Stimulated activated CD8-positive, alpha-beta memory T cell treated with anti-CD3 and anti-CD28 coated beads, Interleukin-7, amount 100 ng/mL, for 48 hours (primary cell): ENCODE data around the gene GPAM.
A peak's percentile ranks its signal among the peaks of the same experiment; 100 is the strongest.
"Not testable (repeated sequence)": the region's sequence is repeated elsewhere in the genome, so short reads cannot be mapped to it uniquely, and the experiment has no call there.

Experiments
- DNase-seq, 2 donors: peaks; one replicate each; pipeline ENCODE4 v3.0.0-alpha.2; 2020; ENCODE audit warnings: low read depth in 1 of 2; ENCODE audit errors: extremely low read depth in 1 of 2

GPAM gene, protein sequence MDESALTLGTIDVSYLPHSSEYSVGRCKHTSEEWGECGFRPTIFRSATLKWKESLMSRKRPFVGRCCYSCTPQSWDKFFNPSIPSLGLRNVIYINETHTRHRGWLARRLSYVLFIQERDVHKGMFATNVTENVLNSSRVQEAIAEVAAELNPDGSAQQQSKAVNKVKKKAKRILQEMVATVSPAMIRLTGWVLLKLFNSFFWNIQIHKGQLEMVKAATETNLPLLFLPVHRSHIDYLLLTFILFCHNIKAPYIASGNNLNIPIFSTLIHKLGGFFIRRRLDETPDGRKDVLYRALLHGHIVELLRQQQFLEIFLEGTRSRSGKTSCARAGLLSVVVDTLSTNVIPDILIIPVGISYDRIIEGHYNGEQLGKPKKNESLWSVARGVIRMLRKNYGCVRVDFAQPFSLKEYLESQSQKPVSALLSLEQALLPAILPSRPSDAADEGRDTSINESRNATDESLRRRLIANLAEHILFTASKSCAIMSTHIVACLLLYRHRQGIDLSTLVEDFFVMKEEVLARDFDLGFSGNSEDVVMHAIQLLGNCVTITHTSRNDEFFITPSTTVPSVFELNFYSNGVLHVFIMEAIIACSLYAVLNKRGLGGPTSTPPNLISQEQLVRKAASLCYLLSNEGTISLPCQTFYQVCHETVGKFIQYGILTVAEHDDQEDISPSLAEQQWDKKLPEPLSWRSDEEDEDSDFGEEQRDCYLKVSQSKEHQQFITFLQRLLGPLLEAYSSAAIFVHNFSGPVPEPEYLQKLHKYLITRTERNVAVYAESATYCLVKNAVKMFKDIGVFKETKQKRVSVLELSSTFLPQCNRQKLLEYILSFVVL

GRCh38 chr10:112183329-112184051 is at the start of gene GPAM:
Gene GPAM, minus strand, starts transcription at chr10:112183765. Its CDS starts 1,981 bp downstream, at chr10:112181784.
- DNase-seq: peak; percentile 90 to 96

- no peak for DNase-seq
These were observed 49.1 kb upstream of the GPAM start for GRCh38 chr10:112232670-112233069.

DNA sequence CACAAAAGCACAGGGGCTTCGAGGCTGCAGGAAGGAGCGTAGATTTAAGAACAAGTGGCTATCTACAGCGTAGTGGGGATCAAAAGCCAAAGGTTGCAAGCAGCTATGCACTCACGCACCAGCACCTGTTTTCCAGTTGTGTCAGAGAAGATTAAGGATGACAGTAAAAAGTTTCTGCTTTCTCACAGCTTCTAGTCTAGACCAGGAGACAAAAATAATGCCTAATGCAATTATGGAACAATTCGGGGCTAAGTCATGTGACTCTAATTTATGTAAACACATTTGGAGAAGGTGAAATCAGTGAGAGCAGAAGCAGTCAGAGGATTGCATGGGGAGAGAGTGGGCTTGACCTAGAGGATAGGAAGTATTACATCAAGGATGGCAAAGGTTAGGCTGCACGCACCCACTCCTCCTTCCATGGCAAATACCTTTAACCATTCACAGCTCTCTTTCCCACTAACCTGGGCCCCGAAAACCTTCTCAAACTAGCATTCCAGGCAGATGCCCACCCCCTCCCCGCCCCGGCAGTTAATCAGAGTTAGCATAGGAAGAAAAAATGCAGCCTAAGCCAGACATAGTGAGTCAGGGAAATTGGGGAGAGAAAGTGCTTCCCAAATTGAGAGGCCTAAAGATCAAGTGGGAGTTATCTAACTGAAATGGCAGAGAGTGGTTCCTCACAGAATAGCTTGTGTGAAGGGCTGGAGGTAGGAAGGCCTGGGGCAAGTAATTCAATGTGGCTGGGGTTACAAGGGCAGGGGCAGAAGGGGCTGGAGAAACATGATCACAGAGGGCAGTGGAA is 48.2 kb upstream of the GPAM start:
- no peak for DNase-seq

DNA sequence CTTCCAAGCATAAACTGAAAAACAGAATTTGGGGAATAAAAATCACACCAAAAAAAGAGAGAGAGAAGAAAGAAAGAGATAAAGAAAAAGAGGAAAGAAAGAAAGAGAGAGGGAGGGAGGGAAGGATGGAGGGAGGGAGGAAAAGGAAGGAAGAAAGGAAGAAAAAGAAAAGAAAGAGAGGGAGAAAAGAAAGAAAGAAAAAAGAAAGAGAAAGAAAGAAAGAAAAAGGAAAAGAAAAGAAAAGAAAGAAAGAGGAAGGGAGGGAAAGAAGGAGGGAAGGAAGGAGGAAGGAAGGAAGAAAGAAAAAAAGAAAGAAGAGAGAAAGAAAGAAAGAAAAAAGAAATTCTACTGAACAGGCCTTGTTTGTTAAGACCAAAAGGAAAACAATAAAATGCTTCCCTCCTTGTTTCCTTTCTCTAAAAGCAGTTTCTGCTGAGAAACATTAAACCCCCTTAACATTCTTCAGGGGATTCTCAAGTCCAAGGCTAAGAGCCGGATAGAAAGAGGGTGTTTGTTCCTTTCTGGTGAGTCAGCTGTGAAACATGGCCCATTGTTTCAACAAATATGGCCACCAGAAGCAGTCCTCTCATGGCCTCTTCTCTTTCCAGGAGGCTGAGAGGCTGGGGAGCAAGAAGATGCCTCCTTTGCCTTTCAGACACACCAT is 46.9 kb upstream of the GPAM start:
- DNase-seq: no peak

- DNase-seq: no peak
These were observed 46.3 kb upstream of the GPAM start for GRCh38 chr10:112229901-112230300.

DNA sequence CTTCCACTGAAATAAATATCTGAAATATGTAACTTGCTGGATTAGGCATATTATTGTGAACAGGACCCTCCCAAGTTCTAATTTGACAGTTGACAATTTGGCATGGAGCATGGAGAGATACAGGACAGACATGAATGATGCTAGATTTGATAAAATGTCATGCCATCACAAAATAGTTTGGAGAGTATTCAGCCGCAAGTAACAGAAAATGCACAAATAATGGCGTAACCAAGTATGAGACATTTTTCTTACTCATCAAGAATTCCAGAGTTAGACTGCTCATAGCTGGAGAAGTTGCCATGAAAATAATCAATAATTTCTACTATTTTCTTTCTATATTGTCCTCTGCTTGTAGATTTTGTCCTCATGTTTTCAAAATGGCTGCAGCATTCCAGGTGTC is 45.5 kb upstream of the GPAM start:
- no peak for DNase-seq

- not testable (repeated sequence) for DNase-seq
These were observed 45.0 kb upstream of the GPAM start for GRCh38 chr10:112228366-112229088.

- no peak for DNase-seq
These were observed 43.9 kb upstream of the GPAM start for GRCh38 chr10:112227331-112227987.

- DNase-seq: no peak
These were observed 43.1 kb upstream of the GPAM start for GRCh38 chr10:112226439-112227248.

GRCh38 chr10:112225771-112226438 is 42.3 kb upstream of the GPAM start:
- no peak for DNase-seq

DNA sequence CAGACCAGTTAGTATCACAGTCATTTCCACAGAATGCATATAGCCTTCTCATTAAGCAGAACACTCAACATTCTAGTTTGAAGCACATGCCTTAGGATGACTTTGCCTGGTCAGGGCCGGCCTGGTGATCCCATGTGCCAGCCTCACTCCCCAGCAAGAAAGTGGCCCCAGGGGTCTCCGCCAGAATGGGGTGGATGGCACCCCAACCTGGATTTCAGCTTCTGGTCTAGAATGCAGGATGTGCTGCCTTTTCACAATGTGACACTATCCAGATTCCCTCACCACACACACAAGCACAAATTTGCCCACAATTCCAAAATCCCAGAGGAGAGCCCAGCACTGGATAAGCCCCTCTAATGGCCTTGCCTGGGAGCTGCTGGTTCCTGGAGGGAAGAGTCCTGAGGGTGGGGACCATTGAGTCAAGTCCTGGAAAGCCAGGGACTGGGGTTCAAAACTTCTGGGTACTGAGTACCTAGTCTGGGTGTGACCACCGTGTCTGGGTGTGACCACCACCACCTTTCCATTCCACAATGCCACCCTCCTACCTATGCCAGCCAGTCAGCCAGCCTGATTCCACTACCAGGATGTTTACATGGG is 41.5 kb upstream of the GPAM start:
- no peak for DNase-seq

GRCh38 chr10:112223725-112224124 is 40.2 kb upstream of the GPAM start:
- DNase-seq: no peak

DNA sequence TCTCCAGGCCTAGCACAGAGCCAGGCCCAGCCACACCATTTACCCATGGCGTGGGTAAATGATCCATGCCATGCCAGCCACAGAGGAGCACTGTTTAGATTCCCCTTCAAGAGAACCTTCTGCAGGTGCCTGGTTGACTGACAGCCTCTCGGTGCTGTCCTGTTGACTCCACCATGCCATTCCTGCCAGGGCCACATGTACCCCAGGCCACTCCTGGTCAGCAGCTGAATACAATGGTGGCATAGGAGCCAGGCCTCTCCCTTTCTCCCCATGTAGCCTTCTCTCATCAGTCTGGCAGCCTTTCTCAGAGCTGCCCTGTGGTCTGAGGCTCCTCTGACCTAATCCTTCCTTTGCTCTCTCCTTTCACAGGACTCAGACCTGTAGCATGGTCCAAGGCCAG is 39.2 kb upstream of the GPAM start:
- no peak for DNase-seq

DNA sequence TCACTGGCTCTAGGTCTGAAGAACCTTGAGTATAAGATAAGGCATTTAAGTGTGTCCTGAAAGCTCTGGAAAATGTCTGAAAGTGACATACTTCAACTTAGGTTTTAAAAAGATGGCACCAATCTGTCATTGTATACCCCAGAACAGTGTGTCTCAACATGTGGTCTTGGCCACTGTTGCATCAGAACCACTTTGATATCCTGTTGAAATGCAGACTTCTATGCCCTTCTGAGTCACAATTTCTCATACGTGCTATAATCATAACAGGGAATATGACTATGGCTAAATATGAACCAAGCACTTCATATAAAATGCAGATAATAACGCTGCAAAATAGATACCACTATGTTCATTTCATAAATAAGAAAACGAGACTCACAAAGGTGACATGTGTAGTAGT is 38.0 kb upstream of the GPAM start:
- DNase-seq: no peak

DNA sequence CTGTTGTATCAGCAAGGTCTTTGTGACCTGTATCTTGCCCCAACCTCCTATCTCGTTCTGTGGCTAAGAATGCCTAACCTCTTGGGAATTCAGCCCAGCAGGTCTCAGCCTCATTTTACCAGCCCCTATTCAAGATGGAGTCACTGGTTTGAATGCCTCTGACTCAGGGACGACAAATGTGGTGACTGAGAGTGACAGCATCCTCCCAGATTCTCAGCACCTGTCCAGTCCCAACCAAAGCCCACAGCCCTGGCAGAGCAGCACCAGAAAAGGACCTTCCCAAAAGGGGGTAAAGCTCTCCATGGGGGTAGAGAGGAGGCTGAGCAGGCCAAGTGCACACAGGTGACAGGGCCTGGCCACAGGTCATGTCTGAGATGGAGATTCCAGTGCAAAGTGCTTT is 35.4 kb upstream of the GPAM start:
- DNase-seq: no peak

DNA sequence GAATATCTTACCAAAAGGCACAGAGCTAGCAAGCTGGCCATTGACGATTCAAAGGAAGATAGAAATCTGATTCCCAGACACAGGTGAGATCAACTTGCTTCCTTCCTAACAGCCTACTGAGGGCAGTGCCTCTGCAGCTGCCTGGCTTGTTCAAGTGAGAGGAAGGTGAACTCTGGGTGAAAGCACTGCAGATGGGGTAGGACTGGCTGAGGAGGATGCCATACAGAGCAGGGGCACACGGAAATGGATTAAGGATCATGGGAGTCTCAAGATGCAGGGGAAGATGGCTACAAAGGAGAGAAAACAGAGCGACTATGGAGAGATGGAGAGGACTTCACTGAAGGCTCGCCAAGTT is 34.4 kb upstream of the GPAM start:
- DNase-seq: no peak

DNA sequence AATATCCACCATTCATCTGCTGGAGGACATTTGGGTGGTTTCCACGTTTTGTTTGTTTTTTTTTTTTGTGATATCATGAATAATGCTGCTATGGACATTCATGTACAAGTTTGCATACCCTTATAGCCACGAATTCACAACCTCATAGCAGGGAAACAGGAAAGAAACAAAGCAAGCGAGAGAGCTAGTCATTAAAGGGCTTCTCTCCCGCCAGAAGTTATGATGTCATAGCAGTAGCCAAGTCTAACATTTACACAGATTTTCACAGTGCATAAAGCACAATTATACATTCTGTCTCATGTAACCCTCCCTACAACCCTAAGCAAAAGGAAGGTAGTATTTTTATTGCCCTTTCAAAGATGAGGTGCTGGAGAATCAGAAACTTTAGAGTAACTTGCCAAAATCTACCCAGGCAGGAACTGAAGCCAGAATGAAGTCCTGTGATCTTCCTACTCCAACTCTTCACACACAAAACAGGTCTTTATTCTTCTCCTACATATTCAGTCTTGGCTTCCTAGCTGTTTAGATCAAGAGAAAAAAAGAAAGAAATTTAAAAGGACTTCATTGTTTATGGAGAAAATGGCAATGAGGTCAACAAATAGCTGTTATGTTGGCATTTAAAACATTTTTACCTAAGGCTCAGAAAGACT is 33.9 kb upstream of the GPAM start:
- DNase-seq: no peak
